Measurements from ENCODE around the gene CORO1C. TPM values are rescaled to one million over a fixed set of nuclear protein-coding genes. Genes with fewer than 3 reads are reported as not detected.

The CORO1C gene
- polyA plus RNA-seq, 3 donors, result 58.9 to 66.0 (median 62.2) TPM

GRCh38 chr12:108700833-108701541, 30.3 kb downstream of the CORO1C start:
- no peak for DNase-seq

DNA sequence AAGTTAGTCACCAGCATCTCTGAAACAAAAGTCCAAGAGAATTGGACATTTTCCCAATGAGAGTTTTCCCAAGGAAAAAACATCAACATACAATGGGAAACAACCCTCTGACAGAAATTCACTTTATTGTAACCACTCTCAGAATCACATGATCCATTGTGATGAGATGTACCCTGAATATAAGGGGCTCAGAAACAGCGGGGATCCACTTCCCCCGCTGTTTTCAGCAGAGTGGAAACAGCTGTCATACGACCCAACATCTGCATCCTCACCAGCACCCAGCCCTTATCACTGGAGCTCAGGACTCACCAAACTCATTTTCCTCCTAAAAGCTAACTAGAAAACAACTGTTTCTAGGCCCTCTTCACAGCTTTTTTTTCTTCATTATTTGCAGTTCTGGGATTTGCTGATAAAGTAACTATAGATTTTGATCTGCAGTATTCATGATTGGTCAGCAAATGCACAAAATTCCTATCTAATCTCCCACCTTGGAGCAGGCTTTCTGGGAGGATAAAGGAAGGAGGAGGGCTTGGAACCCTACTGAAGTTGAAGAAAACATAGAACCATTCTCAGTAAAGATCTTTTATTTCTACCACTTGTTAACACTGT, 31.3 kb downstream of the CORO1C start:
- DNase-seq, result no peak

GRCh38 chr12:108697905-108698304, 33.4 kb downstream of the CORO1C start:
- DNase-seq, result no peak

GRCh38 chr12:108696996-108697290, 34.4 kb downstream of the CORO1C start:
- no peak for DNase-seq

DNA sequence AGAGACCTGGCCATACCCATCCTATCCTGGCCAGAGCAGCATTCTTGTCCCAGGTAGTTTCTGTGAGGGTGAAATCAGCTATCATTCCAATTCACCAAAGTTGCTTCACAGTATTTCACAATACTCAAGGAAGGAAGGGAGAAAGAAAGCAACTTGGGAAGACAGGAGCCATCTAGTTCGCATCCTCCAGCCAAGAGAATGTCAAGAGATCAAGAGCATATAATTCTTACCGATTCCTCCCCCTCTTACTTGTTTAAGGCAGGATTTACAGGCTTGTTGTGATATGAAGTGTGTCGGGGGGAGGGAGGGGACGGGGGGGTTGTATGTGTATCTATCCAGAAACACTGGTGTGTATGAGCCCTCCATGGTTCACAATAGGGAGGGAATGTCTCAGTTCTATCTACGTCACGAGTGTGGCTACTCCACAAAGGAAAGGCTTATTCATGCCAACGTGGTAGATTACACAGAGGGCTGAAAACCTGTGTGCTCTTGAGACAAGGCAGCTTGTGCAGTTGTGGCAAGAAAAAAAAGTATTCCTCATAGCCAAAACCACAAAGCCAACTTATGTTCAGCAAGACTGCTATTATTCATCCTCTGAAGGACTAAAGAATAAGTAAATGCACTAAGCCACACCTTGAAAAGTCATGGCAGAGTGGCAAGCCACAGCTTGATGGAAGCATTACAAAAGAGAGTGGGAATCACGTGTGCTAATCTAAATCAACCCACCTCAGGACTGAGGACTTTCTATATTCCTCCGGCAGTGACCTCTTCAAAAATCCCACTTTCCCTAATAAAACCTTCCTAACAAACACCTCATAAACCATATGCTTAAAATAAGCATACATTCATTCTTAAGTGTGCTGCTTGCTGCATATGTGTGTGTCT, 35.0 kb downstream of the CORO1C start:
- no peak for DNase-seq

DNA sequence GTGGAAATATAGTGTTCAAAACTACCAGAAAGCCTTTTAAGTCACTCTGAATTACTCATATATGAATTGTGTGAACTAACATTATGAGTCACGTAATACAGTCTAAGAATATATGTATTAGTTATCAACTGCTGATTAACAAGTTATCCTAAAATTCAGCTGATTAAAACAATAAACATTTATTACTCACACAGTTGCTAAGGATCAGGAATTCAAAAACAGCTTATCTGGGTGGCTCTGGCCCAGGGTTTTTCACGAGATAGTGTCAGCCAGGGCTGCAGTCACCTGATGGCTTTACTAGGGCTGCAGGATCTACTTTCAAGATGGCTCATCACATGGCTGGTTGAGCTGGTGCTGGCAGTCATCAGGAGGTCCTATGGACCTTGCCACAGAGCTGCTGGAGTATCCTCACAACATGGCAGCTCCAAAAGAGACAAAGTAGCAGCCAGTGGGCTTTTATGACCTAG, 36.5 kb downstream of the CORO1C start:
- no peak for DNase-seq

GRCh38 chr12:108693751-108694150, 37.6 kb downstream of the CORO1C start:
- DNase-seq, result no peak

DNA sequence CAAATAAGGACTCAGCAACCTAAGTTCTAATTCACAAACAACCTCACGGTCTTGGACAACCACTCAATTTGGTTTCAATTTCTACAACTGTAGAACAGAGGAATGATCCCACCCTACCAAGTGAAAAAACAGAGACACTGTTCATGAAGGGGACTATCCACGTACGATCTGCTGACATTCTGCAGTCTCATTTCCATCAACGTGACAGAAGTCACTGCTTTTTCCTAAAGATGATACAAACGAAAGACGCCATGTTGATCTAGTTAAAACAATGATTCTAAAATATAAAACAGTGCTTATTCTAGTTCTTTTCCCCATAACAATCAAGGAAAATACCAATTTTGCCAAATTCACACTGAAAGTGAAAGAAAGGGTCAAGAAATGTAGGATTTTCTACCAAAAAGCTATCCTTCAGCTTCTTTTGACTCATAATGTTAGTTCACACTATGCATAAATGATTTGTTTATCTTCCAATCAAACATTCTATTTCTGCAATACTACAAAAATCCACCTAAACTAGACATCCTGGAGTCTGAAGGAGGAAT, 38.1 kb downstream of the CORO1C start:
- DNase-seq, result no peak

- no peak for DNase-seq
Measured at GRCh38 chr12:108691998-108692808, 39.1 kb downstream of the CORO1C start.

DNA sequence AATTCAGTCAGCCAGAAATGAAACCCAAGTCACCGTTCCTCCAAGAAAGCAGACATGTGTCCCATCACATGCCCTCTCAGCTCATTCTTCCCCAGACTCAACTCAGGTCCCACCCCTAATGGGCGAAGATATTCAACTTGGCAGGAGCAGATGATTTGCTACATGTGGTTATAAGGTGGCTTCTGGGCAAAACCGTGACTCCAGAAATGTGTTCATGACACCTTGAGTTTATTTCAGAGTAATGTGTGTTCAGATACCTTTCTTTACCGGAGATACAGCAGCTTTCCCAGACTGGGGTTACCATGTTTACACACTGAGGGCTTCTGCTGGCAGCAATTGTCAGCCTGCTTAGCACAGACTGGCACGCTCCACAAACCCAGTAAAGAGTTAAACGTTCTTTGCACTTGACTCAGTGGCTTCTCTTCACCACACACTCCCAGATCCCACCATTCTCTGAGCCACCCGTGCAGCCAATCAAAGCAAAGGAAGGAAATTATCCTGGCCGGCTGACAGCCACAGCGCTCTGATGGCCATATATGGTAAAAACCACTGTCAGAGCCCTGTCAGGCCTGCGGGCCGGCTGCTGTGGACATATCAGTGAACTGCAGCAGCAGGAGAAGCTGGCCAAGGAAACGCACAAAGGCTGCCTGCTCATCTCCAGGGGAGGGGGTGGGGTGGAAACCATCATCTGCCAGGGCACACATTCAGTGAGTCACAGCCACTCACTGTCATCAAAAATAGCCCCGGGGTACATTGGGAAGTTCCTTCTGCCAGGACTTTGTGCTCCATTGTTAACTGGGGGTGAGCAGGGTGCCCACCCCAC, 39.9 kb downstream of the CORO1C start:
- peak; percentile 92 for DNase-seq

- DNase-seq, result no peak
Measured at GRCh38 chr12:108690542-108691174, 40.7 kb downstream of the CORO1C start.

GRCh38 chr12:108690191-108690518, 41.2 kb downstream of the CORO1C start:
- no peak for DNase-seq

DNA sequence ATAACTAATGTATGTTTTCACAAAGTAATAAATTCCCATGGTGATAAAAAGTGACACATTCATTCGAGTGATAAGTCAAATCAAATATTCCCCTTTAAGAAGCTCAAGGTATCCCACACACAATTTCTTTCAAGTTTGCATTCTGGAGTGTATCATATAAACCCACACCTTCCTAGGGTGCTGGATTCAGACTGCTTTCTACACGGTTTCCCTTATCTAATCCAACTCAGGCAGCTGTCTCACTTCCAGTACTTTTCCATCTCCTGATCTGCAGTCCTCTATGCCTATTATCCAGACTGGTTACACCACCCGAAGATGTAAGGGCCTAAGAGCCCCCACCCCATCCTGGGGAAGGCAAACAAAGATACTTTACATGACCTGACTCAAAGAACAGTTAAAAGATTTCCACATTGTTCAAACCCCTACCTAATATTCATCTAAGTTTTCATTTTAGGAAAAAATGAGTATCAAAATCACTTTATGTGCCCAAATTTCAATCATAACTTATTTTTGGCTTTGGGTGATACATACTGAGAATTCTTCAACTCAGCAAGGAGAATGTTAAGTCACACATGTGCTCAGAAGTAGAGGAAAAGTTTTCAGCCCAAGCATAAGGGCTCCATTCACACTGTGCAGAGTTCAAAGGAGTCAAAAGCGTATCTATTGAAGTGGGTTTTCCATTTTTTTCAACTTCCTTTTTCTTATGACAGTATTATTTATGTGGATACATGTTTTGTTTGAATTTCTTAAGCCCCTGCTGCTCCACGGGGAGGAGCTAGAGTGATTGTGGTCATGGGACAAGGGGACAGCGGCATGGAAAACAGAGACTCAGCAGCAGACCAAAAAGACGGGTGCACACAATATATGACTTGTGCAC, 41.8 kb downstream of the CORO1C start:
- DNase-seq, result no peak

DNA sequence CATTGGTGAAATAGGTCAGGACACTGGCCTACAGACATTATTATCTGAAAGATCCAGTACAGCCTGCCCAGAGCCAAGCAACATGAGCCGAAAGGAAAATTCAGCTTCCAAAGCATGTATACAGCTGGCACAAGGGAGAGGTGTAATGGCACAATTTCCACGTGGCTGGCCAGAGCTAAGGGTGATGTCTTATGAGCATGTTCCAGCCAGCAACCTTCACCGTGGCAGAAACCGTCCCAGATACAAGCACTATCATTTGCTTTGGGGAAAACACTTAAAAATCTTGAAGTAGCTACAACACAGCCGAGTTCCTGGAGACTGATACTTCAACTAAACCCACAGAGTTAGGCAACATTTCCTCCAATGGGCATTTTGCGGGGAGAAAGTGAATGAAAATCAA, 44.5 kb downstream of the CORO1C start:
- no peak for DNase-seq

- no peak for DNase-seq
Measured at GRCh38 chr12:108685469-108686260, 45.7 kb downstream of the CORO1C start.

DNA sequence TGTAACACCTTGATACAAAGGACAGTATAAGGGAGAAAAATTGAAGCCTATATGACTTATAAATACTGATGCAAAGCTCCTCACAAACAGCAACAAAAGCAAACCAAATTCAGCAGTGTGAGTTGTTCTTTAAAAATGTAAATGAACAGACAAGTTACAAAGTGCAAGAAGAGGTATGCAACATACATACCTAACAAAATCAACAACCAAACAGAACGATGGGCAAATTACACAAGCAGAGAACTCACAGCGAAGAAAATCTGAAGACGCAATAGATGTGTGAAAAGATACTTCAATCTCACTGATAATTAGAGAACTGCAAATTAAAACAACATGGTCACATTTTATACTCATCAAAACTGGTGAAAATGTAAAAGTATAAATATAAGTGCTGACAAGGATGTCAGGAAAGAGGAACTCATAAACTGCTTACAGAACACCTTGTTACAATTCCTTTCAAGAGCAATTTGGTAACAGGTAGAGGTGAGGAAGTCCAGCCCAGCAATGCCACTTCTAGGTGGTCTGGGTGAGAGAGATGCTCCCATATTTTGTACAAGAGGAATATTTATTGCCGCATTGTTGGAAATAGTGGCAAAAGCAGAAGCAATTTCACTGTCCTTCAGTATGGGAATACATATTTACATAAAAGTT, 47.3 kb downstream of the CORO1C start:
- DNase-seq, result no peak

DNA sequence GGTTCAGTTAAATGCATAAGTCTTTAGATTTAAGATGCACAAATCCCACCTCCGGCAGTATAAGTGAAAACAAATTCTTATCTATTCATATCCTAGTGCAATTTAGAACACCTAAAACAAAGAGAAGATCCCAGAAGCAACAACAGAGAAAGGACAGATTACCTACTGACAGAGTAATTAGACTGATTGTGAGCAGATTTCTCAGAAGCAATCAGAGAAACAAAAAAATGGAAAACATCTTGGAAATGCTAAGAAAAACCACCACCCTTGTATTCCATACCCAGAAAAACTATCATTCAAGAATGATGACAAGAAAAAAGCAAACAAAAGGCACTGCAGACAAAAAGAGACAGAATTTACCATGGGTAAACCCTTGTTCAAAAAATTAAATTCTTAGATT, 50.0 kb downstream of the CORO1C start:
- no peak for DNase-seq

DNA sequence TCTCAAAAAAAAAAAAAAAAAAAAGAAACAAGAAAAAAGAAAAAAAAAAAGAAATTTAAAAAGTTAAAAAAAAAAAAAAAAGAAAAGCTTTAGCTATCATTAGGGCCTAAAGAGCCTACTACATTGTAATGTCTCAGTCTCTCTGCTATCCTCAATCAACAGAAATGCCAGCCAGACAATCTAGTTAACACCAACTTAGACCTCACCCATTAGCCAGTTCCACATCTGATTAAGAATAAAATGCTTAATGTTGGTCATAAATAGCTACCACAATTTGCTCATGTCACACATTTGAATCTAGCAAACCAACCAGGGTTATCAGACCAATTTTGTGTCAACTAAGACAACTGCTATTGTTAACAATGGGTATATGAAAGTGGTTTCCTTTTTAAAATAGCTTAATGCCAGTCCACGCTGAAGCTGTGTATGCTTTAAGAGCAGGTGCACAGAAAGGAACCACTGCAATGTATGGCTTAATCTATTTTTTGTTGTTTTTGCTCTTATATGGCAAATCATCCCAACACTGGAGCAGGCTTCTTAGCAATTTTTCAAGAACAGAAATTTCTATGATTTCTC, 52.1 kb downstream of the CORO1C start:
- DNase-seq, result no peak

Data from renal pelvis (tissue), 4 donors.